ENCODE data around the gene OSGIN1.

DNA sequence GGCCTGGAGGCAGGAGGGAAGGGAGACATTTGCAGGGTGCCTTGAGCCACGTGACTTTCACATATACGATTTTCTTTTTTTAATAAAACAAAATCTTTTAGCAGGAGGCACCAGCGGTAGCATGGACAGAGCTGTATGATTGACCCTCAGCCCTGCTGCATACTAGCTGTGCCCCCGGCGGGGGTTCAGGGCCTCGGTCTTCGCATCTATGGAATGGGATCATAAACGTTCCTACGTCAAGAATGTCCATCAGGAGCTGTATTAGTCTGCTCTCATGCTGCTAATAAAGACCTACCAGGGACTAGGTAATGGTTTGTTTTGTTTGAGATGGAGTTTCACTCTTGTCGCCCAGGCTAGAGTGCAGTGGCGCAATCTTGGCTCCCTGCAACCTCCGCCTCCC, 62.4 kb downstream of the OSGIN1 start:
- TF ChIP-seq, protein P1, sequence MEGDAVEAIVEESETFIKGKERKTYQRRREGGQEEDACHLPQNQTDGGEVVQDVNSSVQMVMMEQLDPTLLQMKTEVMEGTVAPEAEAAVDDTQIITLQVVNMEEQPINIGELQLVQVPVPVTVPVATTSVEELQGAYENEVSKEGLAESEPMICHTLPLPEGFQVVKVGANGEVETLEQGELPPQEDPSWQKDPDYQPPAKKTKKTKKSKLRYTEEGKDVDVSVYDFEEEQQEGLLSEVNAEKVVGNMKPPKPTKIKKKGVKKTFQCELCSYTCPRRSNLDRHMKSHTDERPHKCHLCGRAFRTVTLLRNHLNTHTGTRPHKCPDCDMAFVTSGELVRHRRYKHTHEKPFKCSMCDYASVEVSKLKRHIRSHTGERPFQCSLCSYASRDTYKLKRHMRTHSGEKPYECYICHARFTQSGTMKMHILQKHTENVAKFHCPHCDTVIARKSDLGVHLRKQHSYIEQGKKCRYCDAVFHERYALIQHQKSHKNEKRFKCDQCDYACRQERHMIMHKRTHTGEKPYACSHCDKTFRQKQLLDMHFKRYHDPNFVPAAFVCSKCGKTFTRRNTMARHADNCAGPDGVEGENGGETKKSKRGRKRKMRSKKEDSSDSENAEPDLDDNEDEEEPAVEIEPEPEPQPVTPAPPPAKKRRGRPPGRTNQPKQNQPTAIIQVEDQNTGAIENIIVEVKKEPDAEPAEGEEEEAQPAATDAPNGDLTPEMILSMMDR (IDR thresholded peaks at IDR 0.05) = no peak
- no peak for TF ChIP-seq EP300 (IDR thresholded peaks at IDR 0.05)

Data from stomach (tissue), 4 donors.